Inflammatory macrophage treated with lipopolysaccharide for 4 hours (primary cell): Measurements from ENCODE around the gene MRPL17.

ENCODE experiments used
- DNase-seq: peaks from one replicate; pipeline ENCODE4 v3.0.0-alpha.2; 2020

MRPL17 gene

GRCh38 chr11:6681949-6682348 is 1.2 kb downstream of the MRPL17 start:
- DNase-seq, result no peak

- no peak for DNase-seq
Observed at GRCh38 chr11:6681505-6681904, 1.6 kb downstream of the MRPL17 start.

- DNase-seq, result no peak
Observed at GRCh38 chr11:6677018-6677417, 6.1 kb downstream of the MRPL17 start.

- DNase-seq, result no peak
Observed at GRCh38 chr11:6674862-6675261, 8.3 kb downstream of the MRPL17 start.

- DNase-seq, result no peak
Observed at GRCh38 chr11:6674219-6674597, 8.9 kb downstream of the MRPL17 start.

GRCh38 chr11:6673523-6674218 is 9.5 kb downstream of the MRPL17 start:
- no peak for DNase-seq

- no peak for DNase-seq
Observed at GRCh38 chr11:6671991-6672390, 11.1 kb downstream of the MRPL17 start.

GRCh38 chr11:6670202-6670830 is 12.8 kb downstream of the MRPL17 start:
- no peak for DNase-seq

GRCh38 chr11:6667733-6668374 is 15.3 kb downstream of the MRPL17 start:
- DNase-seq, result peak; percentile 48

GRCh38 chr11:6666302-6667183 is 16.6 kb downstream of the MRPL17 start:
- no peak for DNase-seq

GRCh38 chr11:6664551-6664950 is 18.6 kb downstream of the MRPL17 start:
- DNase-seq, result no peak

- no peak for DNase-seq
Observed at GRCh38 chr11:6663794-6664469, 19.2 kb downstream of the MRPL17 start.

- DNase-seq, result no peak
Observed at GRCh38 chr11:6660712-6661111, 22.4 kb downstream of the MRPL17 start.

- DNase-seq, result no peak
Observed at GRCh38 chr11:6658647-6659046, 24.5 kb downstream of the MRPL17 start.

- DNase-seq, result no peak
Observed at GRCh38 chr11:6657346-6657745, 25.8 kb downstream of the MRPL17 start.

GRCh38 chr11:6656936-6657335 is 26.2 kb downstream of the MRPL17 start:
- no peak for DNase-seq

- DNase-seq, result no peak
Observed at GRCh38 chr11:6656584-6656915, 26.6 kb downstream of the MRPL17 start.

- no peak for DNase-seq
Observed at GRCh38 chr11:6655790-6656583, 27.2 kb downstream of the MRPL17 start, which contains the start of gene DCHS1. TSS of gene DCHS1 (minus strand) at chr11:6655809. CDS start at chr11:6641613, 14,196 bp downstream.

GRCh38 chr11:6655020-6655789 is 27.9 kb downstream of the MRPL17 start:
- DNase-seq, result no peak

- no peak for DNase-seq
Observed at GRCh38 chr11:6654281-6655019, 28.7 kb downstream of the MRPL17 start.
